Right lobe of liver (tissue), 6 donors: ENCODE measurements around the gene ALG9. TPM values are rescaled to one million over a fixed set of nuclear protein-coding genes. Genes with fewer than 3 reads are reported as not detected.
A peak's percentile ranks its signal among the peaks of the same experiment; 100 is the strongest.

Source experiments
- ATAC-seq, 4 donors: fragments of 200-7000 bp; cut with Tn5 transposase; one replicate each; pipeline ENCODE4 v1.9.1; 2020; ENCODE audit warnings: mild to moderate bottlenecking in 4 of 4, moderate library complexity in 4 of 4
- DNase-seq, 3 donors: peaks; one replicate each; pipeline ENCODE4 v3.0.0-alpha.2; 2020
- H3K27ac ChIP-seq, 3 donors: fragments of 200-600 bp; one replicate each; pipeline ENCODE4 v1.8.0; 2022
- H3K27me3 ChIP-seq, 2 donors: fragments of 200-600 bp; one replicate each; pipeline ENCODE4 v1.8.0; 2022
- H3K36me3 ChIP-seq, 4 donors: fragments of 200-600 bp; sonication (generic) in 1 of 4; one replicate each; pipeline versions ENCODE4 v1.5.1 to v1.8.0; 2017 to 2022; ENCODE audit warnings: control low read depth in 1 of 4
- H3K4me1 ChIP-seq, 4 donors: fragments of 200-600 bp; sonication (generic) in 1 of 4; one replicate each; pipeline versions ENCODE4 v1.5.1 to v1.8.0; 2017 to 2022; ENCODE audit warnings: control low read depth in 1 of 4
- H3K4me3 ChIP-seq, 3 donors: fragments of 200-600 bp; one replicate each; pipeline ENCODE4 v1.8.0; 2022
- H3K9me3 ChIP-seq, 4 donors: fragments of 200-600 bp; sonication (generic) in 1 of 4; one replicate each; pipeline versions ENCODE4 v1.5.1 to v1.8.0; 2017 to 2022; ENCODE audit warnings: control low read depth in 1 of 4
- CTCF ChIP-seq, 4 donors: fragments of 200-600 bp in 3 of 4; fragments of 450-650 bp in 1 of 4; IDR thresholded peaks; one replicate each; pipeline versions ENCODE4 v1.5.1 to v1.8.0; 2016 to 2022; ENCODE audit warnings: antibody characterized with exemption in 4 of 4, mild to moderate bottlenecking in 2 of 4
- POLR2A ChIP-seq: fragments of 450-650 bp; IDR thresholded peaks from one replicate; pipeline ENCODE4 v1.6.1; 2017; ENCODE audit warnings: antibody characterized with exemption, mild to moderate bottlenecking
- WGBS: methylation state at CpG from one replicate; pipeline ENCODE4 v1.1.6; 2018; ENCODE audit warnings: low coverage, low lambda C conversion rate; ENCODE audit not compliant: insufficient coverage; ENCODE audit errors: missing lambda C conversion rate; 5-methylcytosine and 5-hydroxymethylcytosine counted together
- intact Hi-C, 2 donors: fragments of 100-400 bp; cut with DNase I; formaldehyde crosslinking; loops; one replicate each; pipeline versions ENCODE4 v1.11.2 to v1.14.1; 2022
- total RNA-seq, 6 experiments: library from RNA; depleted of rRNA in 2 of 6; stranded (reverse); fragments of >200 nt in 2 of 6; fragmentation: NEBNext Ultra II Directional in 3 of 6; extraction: Animal tissue kit (Norgen Biotek cat#: 25700) in 3 of 6; gene quantifications; one replicate each; pipeline versions ENCODE4 v1.1.0 to v1.2.4, GENCODE V29; 2016 to 2023
- donor health status: DM: no; HTN: yes; CAD: no.
- donor health status: DM: no; HTN: no; CAD: no.
- donor health status: DM: no; HTN: no; CAD: no.
- donor health status: DM: no; HTN: yes; CAD: no.
- donor health status: DM: no; HTN: yes; CAD: no.

The ALG9 gene
- total RNA-seq, 6 experiments from 2014 or later, result 15.0 to 20.8 (median 18.2) TPM

GRCh38 chr11:111795334-111795985, 75.9 kb downstream of the ALG9 start:
- intact Hi-C loops, result no loop called here
- Histone ChIP-seq H3K4me3 (peak overlapping the region in 1 of 3 donors; percentile 21), H3K27ac (peak overlapping the region; percentile 83 to 95 (median 92)), H3K36me3 (peaks cover 0 to 7% (median 1%) of the 10 kb centered on the region in 4 donors), H3K9me3 (no peaks in the 10 kb centered on the region), H3K4me1 (peaks cover 0 to 66% (median 17%) of the 10 kb centered on the region in 4 donors), H3K27me3 (no peaks in the 10 kb centered on the region)
- TF ChIP-seq CTCF (IDR thresholded peaks at IDR 0.05) (no peak), POLR2A (peak; percentile 36)
- WGBS, result 40% methylated on average over 4 of the region's 7 CpGs
- ATAC-seq (peak in 2 of 4 donors; percentile 32 to 58), DNase-seq (no peak)

- TF ChIP-seq POLR2A (no peak), CTCF (IDR thresholded peaks at IDR 0.05) (no peak)
- 24% methylated on average over 5 of the region's 5 CpGs for WGBS
- Histone ChIP-seq H3K4me1 (peaks cover 0 to 65% (median 16%) of the 10 kb centered on the region in 4 donors), H3K27me3 (no peaks in the 10 kb centered on the region), H3K27ac (peak overlapping the region; percentile 83 to 95 (median 92)), H3K4me3 (peak overlapping the region in 1 of 3 donors; percentile 21), H3K9me3 (no peaks in the 10 kb centered on the region), H3K36me3 (peaks cover 0 to 7% (median 1%) of the 10 kb centered on the region in 4 donors)
- peak; percentile 3 to 75 (median 61) for ATAC-seq
- DNase-seq, result peak; percentile 49 to 65 (median 64)
- intact Hi-C loops, result no loop called here
These were observed 77.5 kb downstream of the ALG9 start for GRCh38 chr11:111793863-111794262.

GRCh38 chr11:111792955-111793500, 78.4 kb downstream of the ALG9 start:
- Histone ChIP-seq H3K4me1 (peaks cover 0 to 72% (median 18%) of the 10 kb centered on the region in 4 donors), H3K9me3 (no peaks in the 10 kb centered on the region), H3K27me3 (no peaks in the 10 kb centered on the region), H3K36me3 (peaks cover 0 to 7% (median 1%) of the 10 kb centered on the region in 4 donors), H3K4me3 (no peak overlapping the region), H3K27ac (peak overlapping the region; percentile 83 to 95 (median 92))
- intact Hi-C loops, result no loop called here
- DNase-seq, result no peak
- ATAC-seq, result no peak
- TF ChIP-seq POLR2A (no peak), CTCF (IDR thresholded peaks at IDR 0.05) (no peak)
- 88% methylated on average over 4 of the region's 6 CpGs for WGBS

GRCh38 chr11:111792314-111792713, 79.1 kb downstream of the ALG9 start:
- Histone ChIP-seq H3K27ac (peak overlapping the region; percentile 83 to 95 (median 92)), H3K27me3 (no peaks in the 10 kb centered on the region), H3K4me1 (peaks cover 0 to 79% (median 22%) of the 10 kb centered on the region in 4 donors), H3K4me3 (no peak overlapping the region), H3K9me3 (no peaks in the 10 kb centered on the region), H3K36me3 (peaks cover 0 to 7% (median 1%) of the 10 kb centered on the region in 4 donors)
- 100% methylated on average over 1 of the region's 1 CpG for WGBS
- DNase-seq, result no peak
- no peak for ATAC-seq
- intact Hi-C loops, result no loop called here
- TF ChIP-seq POLR2A (no peak), CTCF (IDR thresholded peaks at IDR 0.05) (no peak)
